Amniotic epithelial cell (primary cell): Measurements from ENCODE around the gene ADGRG3.

Experiments
- DNase-seq: peaks from one replicate; pipeline ENCODE4 v3.0.0-alpha.2; 2010; ENCODE audit warnings: low read depth

The ADGRG3 gene, protein sequence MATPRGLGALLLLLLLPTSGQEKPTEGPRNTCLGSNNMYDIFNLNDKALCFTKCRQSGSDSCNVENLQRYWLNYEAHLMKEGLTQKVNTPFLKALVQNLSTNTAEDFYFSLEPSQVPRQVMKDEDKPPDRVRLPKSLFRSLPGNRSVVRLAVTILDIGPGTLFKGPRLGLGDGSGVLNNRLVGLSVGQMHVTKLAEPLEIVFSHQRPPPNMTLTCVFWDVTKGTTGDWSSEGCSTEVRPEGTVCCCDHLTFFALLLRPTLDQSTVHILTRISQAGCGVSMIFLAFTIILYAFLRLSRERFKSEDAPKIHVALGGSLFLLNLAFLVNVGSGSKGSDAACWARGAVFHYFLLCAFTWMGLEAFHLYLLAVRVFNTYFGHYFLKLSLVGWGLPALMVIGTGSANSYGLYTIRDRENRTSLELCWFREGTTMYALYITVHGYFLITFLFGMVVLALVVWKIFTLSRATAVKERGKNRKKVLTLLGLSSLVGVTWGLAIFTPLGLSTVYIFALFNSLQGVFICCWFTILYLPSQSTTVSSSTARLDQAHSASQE

DNA sequence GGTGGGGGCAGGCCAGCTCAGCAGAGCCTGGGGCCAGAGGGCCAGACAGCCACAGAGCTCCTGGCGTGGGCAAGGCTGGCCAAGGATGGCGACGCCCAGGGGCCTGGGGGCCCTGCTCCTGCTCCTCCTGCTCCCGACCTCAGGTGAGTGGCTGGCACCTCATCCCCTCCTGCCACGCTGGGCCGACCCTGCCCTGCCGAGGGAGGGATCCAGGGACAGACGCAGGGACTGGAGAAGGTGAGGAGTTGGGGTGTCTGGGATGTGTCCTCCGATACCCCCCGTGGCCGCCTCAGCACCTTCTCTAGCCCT is at the start of gene ADGRG3:
TSS of gene ADGRG3 (plus strand) at position 44 of the 309 bp plus-strand sequence. CDS start at position 86, 42 bp downstream.
- no peak for DNase-seq

DNA sequence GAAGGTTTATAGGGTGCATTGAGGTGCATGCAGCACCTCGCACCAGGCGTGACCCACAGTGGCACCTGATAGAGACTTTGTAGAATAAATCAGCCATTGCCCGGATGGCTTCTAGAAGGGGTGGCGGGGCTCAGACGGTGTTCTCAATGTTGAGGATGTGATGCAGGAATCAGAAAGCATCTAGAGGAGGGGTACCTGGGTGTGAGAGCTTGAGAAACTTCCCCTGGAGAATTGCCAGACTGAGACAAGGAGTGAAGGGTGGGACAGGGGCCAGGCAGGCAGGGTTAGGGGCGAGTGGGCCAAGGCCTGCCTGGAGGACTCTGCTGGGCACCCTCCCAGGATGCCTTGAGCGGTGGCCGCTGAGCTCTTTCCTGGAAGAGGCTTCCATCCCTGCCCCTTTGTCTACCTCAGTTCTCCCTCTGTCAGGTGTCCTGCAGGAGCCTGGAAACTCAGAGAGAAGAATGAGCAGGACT is 48.9 kb upstream of the ADGRG3 start:
- DNase-seq = no peak

DNA sequence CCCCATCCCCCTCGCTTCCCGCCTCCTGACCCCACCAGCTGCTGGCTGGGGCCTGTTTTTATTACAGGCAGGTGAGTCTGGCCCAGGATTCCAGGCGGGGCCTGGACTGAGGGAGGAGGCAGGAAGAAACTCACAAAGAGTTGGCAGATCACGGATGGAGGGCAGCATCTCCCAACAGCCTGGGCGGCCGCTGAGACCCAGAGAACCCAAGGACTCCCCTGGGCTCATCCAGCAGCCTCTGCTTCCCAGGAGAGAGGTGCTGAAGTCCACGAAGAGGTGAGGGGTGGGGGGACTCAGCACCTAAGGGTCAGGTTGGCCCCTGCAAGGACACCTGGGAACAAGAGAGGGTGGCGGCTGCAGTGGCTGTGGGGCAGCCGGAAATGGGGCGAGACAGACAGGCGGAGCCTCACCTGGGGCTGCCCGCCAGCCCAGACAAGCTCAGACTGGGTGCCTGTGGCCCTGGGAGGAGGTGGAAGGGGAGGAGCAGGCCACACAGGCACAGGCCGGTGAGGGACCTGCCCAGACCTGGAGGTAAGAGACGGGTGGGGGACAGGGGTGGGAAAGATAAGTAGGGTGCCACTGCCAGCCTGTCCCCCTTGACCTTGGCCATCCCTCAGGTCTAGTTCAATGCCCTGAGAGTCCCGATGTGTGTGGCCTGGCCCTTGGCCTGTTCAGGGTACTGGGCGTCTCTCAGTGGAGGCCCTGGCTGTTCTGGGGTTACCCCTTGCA is 48.3 kb upstream of the ADGRG3 start:
- DNase-seq = no peak

DNA sequence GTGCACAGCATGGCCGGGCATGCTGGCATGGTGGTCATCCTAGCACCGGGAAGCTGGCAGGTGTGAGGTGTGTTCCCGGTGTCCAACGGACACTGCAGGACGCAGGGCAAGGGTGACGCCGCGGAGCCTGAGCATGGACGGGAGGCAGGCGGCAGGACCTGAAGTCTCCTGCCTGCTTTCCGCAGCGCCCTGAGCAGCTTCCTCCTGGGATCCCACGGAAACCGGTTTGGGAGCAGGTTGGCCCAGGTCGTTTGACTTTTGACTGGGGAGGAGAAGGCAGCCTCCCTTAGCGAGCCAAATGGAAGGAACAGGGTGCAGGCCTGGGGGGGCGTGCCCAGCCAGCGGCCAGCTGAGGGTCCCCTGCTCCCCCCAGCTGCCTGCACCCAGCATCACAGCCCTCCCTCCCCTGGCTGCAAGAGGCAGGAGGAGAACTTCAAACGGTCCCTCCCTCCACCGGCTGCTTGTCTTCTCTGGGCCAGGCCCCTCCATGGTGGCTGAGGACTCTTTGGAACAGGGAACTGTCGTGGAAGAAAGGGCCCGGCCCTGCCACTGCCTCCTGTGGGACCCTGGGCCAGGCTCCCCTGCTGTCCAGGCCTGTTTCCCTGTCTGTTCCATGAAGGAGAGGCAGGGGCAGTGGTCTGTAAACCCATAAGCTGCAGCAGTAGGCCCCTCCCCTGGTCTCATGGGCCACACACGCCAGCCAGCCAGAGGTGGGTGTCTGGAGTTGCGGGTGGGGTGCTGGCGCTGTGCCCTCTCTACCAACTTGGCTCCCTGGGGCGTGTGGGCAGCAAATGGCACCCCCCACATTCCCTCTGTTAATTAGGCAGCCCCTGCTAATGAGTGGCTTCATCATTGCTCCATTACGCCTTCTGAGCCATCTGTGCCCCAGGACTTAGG is 47.5 kb upstream of the ADGRG3 start:
- no peak for DNase-seq

DNA sequence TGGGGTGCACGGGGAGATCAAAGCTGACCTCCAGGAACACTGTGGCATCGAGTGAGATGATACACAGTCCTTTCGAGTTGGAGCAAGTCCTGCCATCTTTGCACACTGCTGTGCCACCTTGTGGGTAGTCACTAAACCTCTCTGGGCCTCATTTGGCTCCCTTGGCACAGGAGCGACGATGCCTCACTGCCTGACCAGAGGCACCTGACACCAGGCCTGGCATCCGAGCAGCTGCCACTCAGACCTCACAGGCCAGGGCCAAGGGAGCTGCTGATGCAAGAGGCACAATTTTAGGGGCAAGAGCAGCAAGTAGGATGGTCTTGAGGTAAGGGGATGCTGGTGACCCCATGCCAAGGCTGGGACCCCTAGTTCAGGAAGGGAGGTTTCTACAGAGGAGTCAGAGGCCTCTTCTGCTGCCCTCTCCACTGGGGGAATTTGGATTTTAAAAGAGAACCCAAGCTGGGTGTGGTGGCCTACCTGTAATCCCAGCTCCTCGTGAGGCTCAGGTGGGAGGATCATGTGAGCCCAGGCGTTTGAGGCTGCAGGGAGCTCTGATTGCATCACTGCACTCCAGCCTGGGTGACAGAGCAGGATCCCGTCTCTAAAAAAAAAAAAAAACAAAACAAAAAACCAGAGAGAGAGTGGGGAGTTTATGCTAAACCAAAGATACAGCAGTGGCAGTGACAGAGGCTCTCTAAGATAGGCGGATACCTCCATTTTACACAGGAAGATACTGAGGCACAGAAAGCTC is 46.4 kb upstream of the ADGRG3 start:
- no peak for DNase-seq

- peak; percentile 18 for DNase-seq
These were observed 45.5 kb upstream of the ADGRG3 start for GRCh38 chr16:57622361-57623250.

- DNase-seq = peak; percentile 98
These were observed 44.7 kb upstream of the ADGRG3 start for GRCh38 chr16:57623251-57624043.

- peak; percentile 93 for DNase-seq
These were observed 43.9 kb upstream of the ADGRG3 start for GRCh38 chr16:57624044-57624688.

DNA sequence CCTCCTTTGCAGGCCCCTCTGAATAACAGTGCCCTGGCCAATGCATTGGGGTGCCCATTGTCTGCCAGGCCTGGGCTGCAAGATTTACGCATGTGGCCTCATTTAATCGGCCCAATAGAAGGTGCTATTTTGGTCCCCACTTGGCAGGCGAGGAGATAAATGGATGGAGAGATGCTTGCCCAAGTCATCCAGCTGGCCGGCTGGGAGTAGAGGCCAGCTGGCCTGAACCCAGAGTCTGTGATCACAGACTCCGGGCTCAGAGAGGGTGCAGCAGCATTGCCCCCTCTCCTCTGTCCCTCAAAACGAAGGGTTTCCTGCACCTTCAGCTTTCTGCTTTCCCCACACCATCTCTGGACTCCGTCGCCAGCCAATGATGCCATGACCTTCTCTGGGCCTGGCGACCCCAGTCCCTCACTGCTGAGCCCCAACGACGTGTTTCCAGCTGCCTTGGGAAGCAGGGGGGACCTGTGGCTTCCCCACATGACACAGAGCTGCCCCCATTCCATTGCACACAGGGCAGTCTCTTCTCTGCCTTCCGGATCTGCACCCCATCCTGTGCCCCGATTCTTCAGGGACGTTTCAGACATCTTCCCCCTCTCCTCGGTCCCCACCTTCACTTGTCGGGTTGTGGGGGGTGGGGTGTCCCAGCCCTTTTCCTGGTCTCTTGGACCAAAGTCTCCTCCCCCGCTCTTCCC is 43.2 kb upstream of the ADGRG3 start:
- no peak for DNase-seq

DNA sequence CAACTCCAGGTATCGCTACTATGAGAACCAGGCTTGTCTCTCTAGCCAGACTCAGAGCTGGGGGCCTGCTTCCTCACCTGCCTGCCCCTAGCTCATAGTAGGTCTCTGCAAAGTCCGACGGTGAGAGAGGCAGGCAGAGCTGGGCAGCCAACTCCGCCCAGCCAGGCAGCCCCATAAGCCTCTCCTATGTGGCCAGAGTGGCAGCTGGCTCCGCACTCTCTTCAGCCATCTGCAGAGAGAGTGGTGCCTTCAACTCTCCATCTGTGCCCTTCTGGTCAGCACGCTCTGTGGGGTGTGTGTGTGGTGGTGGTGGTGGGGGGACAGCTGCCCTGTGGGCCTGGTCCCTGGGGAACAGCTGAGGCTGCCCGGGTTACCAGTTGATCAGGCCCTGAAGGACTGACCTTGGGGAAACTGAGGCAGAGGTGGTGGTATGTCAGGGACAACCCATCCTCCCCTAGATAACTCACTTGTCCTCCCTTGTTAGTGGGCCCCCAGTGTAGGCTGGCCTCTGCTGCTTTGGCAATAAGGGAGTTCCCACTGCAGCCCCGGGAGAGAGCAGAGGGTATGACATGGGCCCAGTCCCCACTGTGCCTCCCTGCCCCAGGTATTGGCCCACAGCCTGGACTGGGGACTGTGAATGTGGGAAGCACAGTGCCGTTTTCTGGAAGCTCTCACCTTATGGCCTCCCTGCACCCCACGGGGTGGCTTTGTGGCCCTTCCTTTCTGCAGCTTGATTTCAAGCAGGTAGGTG is 41.5 kb upstream of the ADGRG3 start:
- no peak for DNase-seq

- peak; percentile 94 for DNase-seq
These were observed 40.8 kb upstream of the ADGRG3 start for GRCh38 chr16:57627184-57627871.

DNA sequence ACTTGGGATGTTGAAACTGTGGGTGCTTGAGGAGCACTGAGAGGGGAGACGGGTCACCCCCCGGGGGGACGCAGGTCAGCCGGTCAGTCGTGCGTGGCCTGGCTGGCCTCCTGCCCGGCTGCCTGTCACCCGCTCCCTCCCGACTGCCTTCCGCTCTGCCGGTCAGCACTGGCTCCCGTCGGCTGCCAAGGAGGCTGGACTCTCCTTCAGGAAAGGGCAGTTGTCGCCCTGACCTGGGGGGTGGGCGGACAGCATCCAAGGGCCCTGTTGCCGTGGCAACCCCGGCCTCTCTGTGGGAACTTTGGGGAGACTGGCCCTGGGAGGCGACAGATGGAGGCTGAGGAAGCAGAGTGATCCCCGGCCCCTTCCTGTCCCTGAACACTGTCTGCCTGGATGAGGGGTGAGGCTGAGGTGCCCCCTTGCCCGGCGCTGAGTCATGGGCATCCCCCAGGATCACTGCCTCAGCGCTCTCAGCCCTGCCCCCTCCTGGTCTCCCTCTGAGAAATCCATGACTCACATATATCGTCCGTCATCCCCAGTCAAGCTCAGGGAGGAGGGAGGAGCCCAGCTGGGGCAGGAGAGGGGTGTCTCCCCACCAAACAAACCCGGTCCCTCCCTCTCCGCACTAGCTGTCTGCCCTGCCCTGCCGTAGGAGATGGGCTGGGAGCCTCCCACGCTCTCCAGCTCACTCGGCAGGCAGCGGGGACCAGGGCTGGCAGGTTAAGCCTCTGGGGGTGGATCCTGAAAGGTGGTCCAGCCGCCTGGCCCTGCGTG is 39.9 kb upstream of the ADGRG3 start, which contains the start of gene ADGRG1:
TSS of gene ADGRG1 (plus strand) at position 623 of the 774 bp plus-strand sequence. CDS start 21,658 bp downstream, outside the sequence.
- peak; percentile 97 for DNase-seq

DNA sequence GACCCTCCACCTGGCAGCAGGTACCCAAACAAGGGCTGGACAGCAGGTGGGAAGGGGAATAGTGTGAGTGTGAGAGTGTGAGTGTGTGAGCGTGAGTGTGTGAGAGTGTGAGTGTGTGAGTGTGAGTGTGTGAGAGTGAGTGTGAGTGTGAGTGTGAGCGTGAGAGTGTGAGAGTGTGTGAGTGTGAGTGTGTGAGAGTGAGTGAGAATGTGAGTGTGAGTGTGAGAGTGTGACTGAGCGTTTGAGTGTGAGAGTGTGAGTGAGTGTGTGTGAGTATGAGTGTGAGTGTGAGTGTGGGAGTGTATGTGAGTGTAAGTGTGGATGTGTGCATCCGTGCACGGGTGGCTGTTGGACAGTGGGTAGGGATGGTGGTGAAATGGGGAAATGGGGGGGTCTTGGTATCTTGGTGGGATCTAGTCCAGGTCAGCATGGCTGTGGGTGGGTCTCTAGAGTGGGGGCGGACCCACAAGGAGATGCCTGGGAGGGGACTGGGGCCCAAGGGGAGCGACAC is 39.3 kb upstream of the ADGRG3 start:
- DNase-seq = no peak

DNA sequence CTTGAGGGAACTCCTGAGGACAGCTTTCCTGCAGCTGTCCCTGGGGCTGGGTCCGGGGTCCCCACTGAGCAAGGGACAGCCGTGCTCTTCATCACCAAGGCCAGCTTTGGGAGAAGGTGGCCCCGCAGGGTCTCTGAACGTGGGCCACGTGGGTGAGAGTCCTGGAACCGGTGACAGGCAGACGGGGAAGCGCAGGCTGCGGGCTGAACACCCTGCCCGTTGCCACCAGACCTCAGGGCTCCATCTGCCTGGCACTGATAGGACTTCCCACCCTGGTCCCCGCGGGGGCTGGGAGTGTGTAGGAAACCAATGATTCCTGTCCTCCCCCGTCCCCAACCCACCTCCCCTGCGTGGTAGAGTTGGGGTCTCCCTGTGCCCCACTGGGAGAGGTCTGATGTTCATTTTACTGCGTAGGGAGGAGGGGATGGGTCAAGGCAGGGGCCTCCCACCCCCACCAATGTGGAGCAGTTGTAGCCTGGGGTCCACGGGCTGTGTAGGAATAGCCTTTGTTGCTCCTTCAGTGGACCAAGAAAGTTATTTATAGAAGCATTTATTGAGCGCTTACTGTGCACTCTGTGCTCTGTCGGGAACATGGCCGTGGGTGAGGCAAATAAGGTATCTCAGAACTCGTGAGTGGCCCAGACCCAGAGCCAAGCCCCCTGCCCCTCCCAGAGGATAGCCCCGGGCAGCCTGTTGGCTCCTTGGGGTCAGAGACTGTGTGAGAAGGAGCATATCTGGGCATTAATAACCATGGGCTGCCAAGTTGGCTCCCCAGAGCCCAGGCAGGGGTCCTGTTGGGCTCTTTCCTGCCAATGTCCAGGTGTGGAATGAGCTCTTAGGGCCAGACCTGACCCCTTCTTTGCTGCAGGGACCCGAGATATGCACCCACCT is 38.3 kb upstream of the ADGRG3 start:
- no peak for DNase-seq

DNA sequence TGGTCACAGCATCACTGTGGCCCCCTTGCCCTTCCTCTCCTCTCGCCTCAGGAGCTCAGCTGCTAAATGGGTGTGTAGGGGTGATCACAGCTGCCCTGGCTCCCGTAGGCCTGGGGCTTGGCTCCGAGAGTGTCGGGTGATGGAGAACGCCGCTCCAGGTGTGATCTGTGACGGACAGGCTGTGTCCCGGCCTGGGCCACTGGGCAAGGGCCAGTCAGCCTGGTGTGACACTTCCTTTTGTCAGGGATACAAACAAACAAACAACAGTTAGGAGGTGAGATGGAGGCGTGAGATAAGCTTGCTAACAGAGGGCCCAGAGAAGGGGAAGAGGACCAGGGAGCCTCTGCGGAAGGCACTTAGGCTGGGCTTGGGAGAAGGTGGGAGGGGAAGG is 37.7 kb upstream of the ADGRG3 start:
- DNase-seq = no peak
